Measurements from ENCODE around the gene COX11.

DNA sequence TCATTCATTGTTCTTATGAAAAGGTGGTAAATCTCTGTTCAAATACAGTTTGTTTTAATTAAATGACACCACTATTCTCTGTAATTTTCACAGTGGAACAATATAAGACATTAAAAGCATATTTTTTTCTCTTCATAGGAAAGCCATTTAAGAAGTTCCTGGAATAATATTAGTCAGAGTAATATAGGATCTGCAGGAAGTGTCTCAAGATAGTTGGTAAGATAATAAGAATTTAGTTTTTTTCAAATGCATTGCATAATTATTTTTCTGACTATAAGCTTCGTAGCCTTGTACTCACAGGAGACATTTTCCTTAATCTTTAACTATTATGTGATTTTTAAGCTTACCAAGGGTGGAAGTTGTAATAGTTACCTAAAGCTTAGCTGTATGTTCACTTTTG, 17.0 kb upstream of the COX11 start:
- TF ChIP-seq NFRKB (IDR thresholded peaks at IDR 0.05) (no peak), HDGF (IDR thresholded peaks at IDR 0.05; ENCODE audit: borderline replicate concordance) (no peak), FOXM1 (IDR thresholded peaks at IDR 0.05; ENCODE audit: borderline replicate concordance) (no peak), LEF1 (IDR thresholded peaks at IDR 0.05; ENCODE audit: borderline replicate concordance) (no peak), L3MBTL2 (conservative IDR thresholded peaks at IDR 0.05) (no peak), SP1 (IDR thresholded peaks at IDR 0.05) (no peak), FOXK2 (IDR thresholded peaks at IDR 0.05) (no peak), FOXA1 (IDR thresholded peaks at IDR 0.05) (no peak), ELF4 (IDR thresholded peaks at IDR 0.05) (no peak)

All from HEK293T (cell line).